Measurements from ENCODE around the gene SHISA9.

DNA sequence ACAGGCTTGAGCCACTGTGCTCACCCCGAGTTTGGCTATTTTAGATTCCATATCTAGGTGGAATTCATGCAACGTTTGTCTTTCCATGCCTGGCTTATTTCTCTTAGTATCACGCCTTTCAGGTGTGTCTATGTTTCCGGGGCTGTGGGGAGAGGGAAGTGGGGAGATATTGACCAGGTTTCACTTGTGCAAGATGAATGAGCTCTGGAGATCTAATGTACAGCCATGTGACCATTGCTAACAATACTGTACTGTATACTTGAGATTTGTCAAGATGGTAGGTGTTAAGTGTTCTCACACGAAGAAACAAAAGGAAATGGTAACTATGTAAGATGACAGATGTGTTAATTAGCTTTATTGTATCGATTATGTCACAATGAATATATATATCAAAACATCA is 199.6 kb downstream of the SHISA9 start:
- no peak for TF ChIP-seq CTCF (IDR thresholded peaks at IDR 0.05)
- TF ChIP-seq POLR2AphosphoS5 (IDR thresholded peaks at IDR 0.05), result no peak
- no peak for TF ChIP-seq POLR2A (IDR thresholded peaks at IDR 0.05)

Measured in stomach (tissue), 4 donors.